Lung microvascular endothelial cell (primary cell): ENCODE data around the gene SATB2. TPM values are rescaled to one million over a fixed set of nuclear protein-coding genes. Genes with fewer than 3 reads are reported as not detected.

Experiments used
- DNase-seq, 2 donors: peaks; one replicate each; pipeline versions ENCODE4 v3.0.0 to v3.0.0-alpha.2; 2010; ENCODE audit warnings: low read depth in 2 of 2
- total RNA-seq: library from RNA; depleted of rRNA; stranded (reverse); fragments of >200 nt; gene quantifications from 2 replicates; pipeline ENCODE4 v1.2.1, GENCODE V29; 2014

The SATB2 gene
- total RNA-seq, 1 donor from 2014 or later: 0.60 TPM

- DNase-seq: no peak
Observed at GRCh38 chr2:199452260-199452990, 5.3 kb downstream of the SATB2 start.

DNA sequence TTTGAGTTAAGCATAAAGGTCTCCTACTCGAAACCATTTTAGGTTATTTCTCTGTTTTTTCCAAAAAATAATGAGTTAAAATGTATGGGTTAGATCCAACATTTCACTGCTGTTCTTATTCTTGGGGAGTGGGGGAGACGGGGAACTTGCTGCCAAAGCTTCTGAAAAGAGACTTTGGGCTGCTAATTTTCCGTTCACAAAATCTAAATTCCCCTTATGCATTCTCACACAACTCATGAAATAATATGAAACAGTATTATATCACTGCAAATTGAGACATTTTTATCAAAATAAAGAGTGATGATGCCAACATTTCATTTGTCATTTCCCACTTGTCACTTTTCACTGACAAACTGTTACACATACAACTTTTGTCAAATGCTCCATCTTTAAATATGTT, 7.8 kb downstream of the SATB2 start:
- DNase-seq: no peak

DNA sequence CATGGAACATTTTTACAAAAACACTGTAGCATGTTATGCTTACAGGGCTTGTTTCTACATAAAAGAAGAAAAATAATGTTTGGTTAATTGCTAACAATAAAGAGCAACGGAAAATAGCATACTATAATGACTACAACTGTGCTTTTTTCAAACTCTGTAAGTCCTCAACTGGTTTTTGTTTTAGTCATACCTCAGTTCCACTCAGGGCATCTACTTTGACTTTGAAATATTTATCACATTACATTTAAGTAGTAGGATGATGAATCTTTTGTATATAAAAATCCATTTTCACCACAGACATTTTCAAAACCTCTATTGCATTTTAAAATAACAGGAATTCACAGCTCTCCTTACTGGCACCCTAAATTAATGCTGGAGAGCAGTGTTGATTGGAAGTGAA, 8.3 kb downstream of the SATB2 start:
- DNase-seq: no peak

- no peak for DNase-seq
Observed at GRCh38 chr2:199446996-199447576, 10.7 kb downstream of the SATB2 start.

- DNase-seq: no peak
Observed at GRCh38 chr2:199444749-199445148, 13.0 kb downstream of the SATB2 start.

DNA sequence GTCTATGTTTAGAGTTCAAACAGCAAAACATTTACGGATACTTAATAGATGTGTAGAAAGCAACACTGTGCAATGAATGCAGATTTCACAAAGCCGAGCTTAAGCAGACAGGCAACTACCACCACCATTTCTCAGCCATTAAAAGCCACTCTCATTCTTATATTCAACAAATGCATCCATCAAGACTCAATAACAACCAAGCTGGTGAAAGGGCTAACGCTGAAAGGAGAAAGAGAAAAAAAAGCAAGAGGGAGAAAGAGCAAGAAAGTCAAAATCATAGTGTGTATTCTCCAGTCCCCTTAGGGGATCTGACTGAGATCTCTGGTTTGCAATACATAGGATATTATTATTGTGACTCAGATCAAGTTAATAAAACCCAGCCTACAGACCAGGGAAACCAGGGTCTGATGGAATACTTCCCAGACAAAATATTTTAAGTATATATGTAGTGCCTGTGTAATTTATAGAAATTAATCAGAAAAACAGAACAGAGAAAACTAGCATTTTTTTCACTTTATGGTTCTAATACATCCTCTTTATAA, 14.1 kb downstream of the SATB2 start:
- DNase-seq: no peak

GRCh38 chr2:199442173-199442572, 15.6 kb downstream of the SATB2 start:
- no peak for DNase-seq

DNA sequence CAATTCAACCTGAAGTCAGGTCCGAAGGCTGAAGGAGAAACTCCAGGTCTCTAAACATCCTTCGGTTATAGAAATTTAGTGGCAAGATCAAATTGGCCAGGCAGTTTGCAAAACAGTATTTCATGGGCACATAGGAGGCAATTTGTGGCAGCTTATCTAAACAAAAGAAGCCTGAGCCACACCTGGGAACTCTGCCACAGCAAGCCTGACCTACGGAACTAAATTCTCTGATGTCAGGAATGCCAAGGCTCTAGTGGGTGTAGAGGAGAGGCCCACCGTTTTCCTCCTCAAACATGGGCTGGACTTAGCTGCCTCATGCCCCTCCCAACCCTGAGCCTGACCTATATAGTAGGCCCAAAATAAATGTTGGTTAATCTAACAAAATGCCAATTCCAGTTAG, 16.0 kb downstream of the SATB2 start:
- DNase-seq: no peak

DNA sequence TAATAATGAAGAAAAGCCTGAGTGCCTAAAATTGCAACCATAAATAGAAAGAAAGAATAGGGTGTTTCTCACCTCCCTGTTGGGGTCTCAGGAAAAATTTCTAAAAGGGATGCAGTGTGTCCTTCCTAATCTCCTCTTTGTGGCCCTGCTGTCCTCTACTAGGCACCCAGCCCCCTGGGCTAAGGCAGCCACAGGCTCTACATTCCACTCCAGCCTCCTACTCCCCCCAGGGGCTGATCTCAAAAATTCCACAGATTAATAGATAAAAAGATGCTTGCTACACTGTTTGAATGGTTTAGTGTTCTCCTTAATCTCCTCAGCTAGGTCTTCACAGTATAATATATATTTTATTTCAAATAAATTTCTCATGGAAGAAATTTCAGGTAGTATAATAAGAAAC, 17.6 kb downstream of the SATB2 start:
- DNase-seq: no peak

DNA sequence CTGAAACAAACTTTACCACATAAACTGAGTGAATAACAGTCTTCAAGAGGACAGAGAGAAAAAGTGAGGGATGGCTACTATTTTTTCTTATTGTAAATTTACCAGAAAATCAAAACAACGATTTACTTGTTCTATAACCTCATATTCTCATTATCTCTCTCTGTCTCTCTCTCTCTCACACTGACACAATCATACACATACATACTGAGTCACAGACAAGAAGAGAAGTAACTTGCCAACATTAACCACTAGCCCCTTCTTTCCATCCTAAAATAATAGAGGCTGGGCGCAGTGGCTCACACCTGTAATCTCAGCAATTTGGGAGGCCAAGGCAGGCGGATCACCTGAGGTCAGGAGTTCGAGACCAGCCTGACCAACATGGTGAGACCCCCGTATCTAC, 18.2 kb downstream of the SATB2 start:
- no peak for DNase-seq

- no peak for DNase-seq
Observed at GRCh38 chr2:199439066-199439465, 18.7 kb downstream of the SATB2 start.

- DNase-seq: no peak
Observed at GRCh38 chr2:199434555-199434954, 23.2 kb downstream of the SATB2 start.

DNA sequence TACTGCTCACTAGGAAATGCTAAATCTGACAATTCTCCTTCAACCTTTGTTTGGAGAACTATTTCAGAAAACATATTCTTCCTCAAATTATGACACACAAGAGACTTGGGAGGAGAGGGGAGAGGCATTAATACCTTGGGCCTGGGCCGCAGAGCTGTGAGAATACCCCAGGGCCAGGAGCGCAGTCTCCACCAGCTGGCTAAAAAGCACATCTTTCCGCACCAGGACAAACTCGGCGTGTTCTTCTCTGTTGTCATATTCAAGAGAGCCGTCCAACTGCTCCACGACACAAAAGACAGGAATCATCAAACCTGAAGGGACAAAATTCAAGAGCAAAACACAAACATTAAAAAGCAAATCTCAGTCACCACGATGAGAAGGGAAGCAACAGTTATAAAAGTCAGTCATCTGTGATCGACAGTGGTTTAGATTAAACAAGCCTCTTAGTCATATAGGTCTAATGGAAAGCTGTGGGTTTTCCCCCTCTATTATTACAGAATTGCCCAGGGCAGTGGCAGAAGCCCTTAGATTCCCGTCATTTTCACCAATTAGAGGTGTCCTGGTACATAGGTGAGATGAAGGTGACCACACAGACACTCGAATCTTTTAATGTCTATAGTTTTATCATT, 24.4 kb downstream of the SATB2 start:
- DNase-seq: no peak

DNA sequence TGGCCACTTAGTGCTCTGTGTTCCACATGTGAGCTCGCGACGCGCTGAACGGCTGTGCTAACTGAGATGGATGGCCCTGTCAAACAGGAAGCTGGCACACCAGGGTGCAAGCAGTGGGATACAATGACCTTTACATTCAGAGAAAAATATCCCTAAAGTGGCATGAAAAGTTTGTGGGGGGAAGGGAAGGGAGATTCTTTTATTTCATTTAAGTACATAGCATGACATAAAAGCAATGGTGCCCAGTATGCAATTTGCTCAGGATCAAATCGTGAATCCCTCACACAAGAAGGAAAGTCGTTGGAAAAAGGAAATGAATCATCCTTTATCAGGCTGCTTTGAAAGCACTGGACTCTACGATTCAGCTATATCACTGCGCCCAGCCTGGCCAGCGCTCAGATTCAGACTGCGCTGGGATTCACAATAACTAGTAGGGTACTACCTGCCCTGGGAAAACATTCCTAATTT, 26.0 kb downstream of the SATB2 start:
- peak; percentile 76 to 81 for DNase-seq

DNA sequence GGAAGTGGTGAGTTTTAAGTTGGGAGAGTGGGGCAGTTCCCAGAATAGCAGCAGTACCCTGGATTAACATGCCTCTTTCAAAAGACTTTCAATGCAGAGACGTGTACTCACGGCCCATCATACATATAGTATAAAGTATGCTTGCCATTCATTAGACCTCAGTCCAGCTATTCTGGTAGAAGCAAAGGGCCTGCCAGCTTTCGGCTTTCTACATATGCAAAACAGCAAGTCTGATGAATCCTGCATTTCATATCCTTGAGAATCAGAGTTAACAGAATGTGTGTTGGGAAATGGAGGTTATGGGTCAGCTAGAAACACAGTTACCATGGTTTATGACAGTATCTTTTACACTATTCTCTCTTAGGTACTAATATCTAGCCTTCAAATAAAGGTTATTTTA, 27.5 kb downstream of the SATB2 start:
- no peak for DNase-seq

- no peak for DNase-seq
Observed at GRCh38 chr2:199428291-199428690, 29.4 kb downstream of the SATB2 start.

GRCh38 chr2:199424160-199424559, 33.6 kb downstream of the SATB2 start:
- no peak for DNase-seq

- no peak for DNase-seq
Observed at GRCh38 chr2:199419428-199419827, 38.3 kb downstream of the SATB2 start.

DNA sequence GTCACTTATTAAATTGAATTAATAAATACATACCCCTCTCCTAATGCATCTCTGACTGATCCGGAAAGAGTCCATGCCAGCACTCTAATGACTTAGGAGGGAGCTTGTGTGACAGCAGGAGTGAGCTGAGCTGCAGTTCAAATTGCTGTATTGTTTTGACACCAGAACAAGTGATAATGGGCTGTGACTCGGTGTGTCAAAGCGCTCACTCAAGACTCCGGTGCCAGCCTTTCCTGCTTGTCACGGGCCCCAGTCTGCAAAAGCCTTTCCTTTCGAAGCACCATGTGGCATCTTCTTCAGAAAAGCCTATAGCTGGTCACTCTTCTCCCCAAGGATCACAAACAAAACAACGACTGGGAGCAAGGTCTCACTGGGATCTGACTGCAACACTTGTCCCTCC, 43.3 kb downstream of the SATB2 start:
- no peak for DNase-seq

DNA sequence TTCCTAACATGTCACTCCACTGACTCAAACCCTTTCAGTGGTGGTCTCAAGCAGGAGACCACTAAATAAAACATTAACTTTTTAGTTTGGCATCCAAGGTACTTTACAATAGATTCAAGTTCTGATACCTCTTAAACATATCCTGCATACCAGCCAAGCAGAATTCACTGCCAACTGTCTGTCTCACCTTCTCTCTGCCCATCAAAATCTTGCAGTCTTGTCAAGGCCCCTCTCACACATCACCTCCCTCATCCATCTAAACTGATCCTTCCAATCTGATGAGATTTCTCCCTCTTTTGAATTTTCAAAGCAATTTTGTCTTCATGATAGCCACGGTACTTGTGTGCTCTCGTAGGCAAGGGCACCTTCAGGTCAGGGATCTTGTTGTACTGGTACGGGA, 43.7 kb downstream of the SATB2 start:
- DNase-seq: no peak

DNA sequence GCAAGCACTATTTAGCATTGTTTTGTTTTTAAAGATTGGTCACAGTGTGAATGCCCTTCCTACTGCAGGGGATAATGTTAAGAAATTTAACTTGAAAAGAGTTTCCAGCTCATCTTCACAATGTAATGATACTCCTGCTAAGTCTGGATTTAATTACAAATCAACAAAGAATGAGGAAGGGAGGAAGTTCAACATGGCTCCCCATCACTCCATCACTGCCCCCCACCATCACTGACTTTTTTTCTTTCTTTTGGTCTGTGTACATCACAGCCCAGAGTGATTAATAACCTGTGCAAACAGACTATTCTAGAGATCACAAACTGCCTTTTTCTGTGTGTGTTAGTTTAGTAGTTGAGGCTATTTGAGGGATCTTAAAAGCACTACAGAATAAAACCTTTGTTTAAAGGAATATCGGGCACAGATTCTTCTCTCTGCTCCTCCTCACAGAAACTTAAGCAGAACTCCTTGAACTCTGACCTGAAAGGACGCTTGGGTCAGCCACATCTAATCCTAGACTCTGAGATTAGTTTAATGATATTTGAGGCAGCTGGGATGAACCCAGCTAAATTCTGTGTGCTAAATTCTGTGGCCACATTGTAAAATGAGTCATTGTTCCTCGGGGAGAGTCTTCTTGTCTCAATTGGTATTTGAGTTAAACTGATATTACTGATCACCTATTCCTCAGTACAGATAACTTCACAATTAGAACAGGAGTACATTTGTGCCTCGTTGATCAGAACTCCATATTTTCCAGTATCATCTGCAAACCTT, 47.8 kb downstream of the SATB2 start:
- no peak for DNase-seq

- no peak for DNase-seq
Observed at GRCh38 chr2:199407421-199407820, 50.3 kb downstream of the SATB2 start.
